Spleen (tissue), 11 donors: ENCODE data around the gene BCAR1. TPM values are rescaled to one million over a fixed set of nuclear protein-coding genes. Genes with fewer than 3 reads are reported as not detected.
"Not testable (repeated sequence)": the region's sequence is repeated elsewhere in the genome, so short reads cannot be mapped to it uniquely, and the experiment has no call there.

Experiments
- DNase-seq: peaks from one replicate; pipeline ENCODE4 v3.0.0-alpha.2; 2020
- H3K27ac ChIP-seq, 8 donors: fragments of 200-600 bp; sonication (generic) in 7 of 8; 1 replicate in 4 of 8; 2 replicates in 4 of 8; pipeline versions ENCODE4 v1.5.0 to v1.8.0; 2016 to 2021; ENCODE audit warnings: inconsistent platforms in 4 of 8, mild to moderate bottlenecking in 4 of 8, moderate library complexity in 1 of 8
- H3K27me3 ChIP-seq, 7 donors: fragments of 200-600 bp; sonication (generic) in 6 of 7; replicated peaks in 1 of 7; 1 replicate in 4 of 7; 2 replicates in 3 of 7; pipeline versions ENCODE4 v1.5.0 to v1.8.0; 2016 to 2021; ENCODE audit warnings: inconsistent platforms in 3 of 7, mild to moderate bottlenecking in 1 of 7
- H3K36me3 ChIP-seq, 6 donors: fragments of 200-600 bp; sonication (generic) in 5 of 6; 1 replicate in 4 of 6; 2 replicates in 2 of 6; pipeline versions ENCODE4 v1.5.0 to v1.8.0; 2016 to 2021; ENCODE audit warnings: inconsistent platforms in 2 of 6
- H3K4me1 ChIP-seq, 6 donors: fragments of 200-600 bp; sonication (generic) in 5 of 6; 1 replicate in 3 of 6; 2 replicates in 3 of 6; pipeline versions ENCODE4 v1.5.0 to v1.8.0; 2016 to 2021; ENCODE audit warnings: inconsistent platforms in 3 of 6
- H3K4me3 ChIP-seq, 8 donors: fragments of 200-600 bp; sonication (generic) in 7 of 8; 1 replicate in 4 of 8; 2 replicates in 4 of 8; pipeline versions ENCODE4 v1.5.0 to v1.8.0; 2016 to 2021; ENCODE audit warnings: inconsistent platforms in 4 of 8, mild to moderate bottlenecking in 4 of 8, moderate library complexity in 2 of 8
- H3K9me3 ChIP-seq, 8 donors: fragments of 200-600 bp; sonication (generic) in 7 of 8; 1 replicate in 4 of 8; 2 replicates in 4 of 8; pipeline versions ENCODE4 v1.5.0 to v1.8.0; 2016 to 2021; ENCODE audit warnings: inconsistent platforms in 4 of 8
- CTCF ChIP-seq, 11 experiments: fragments of 200-600 bp in 7 of 11; fragments of 450-650 bp in 4 of 11; sonication (generic) in 4 of 11; IDR thresholded peaks in 8 of 11; conservative IDR thresholded peaks in 3 of 11; 1 replicate in 7 of 11; 2 replicates in 4 of 11; pipeline versions ENCODE4 v1.4.0 to v1.8.0; 2016 to 2021; ENCODE audit warnings: antibody characterized with exemption in 11 of 11, inconsistent platforms in 4 of 11, mild to moderate bottlenecking in 1 of 11
- POLR2A ChIP-seq, 3 donors: fragments of 450-650 bp; IDR thresholded peaks; one replicate each; pipeline ENCODE4 v1.5.1; 2017; ENCODE audit warnings: antibody characterized with exemption in 3 of 3, mild to moderate bottlenecking in 1 of 3
- POLR2AphosphoS5 ChIP-seq, 3 donors: sonication (generic); formaldehyde crosslinking; IDR thresholded peaks; one replicate each; pipeline ENCODE4 v1.5.1; 2017; ENCODE audit warnings: antibody characterized with exemption in 3 of 3
- WGBS, 5 donors: extraction: QIAGEN DNeasy Blood & Tissue Kit in 3 of 5; methylation state at CpG; one replicate each; pipeline versions ENCODE4 v1.1.5 to v1.1.7; 2013 to 2018; 5-methylcytosine and 5-hydroxymethylcytosine counted together
- intact Hi-C: fragments of 100-400 bp; cut with DNase I; formaldehyde crosslinking; loops from one replicate; pipeline ENCODE4 v1.15.0; 2023; ENCODE audit warnings: low total_unique reads
- polyA plus RNA-seq, 3 donors: library from polyadenylated mRNA; stranded (reverse); fragments of 200-250 nt; gene quantifications; one replicate each; pipeline ENCODE4 v1.2.1, GENCODE V29; 2013
- total RNA-seq, 7 donors: library from RNA; depleted of rRNA in 3 of 7; stranded (reverse); fragments of >200 nt in 3 of 7; fragmentation: NEBNext Ultra II Directional in 4 of 7; extraction: Animal tissue kit (Norgen Biotek cat#: 25700) in 4 of 7; gene quantifications; one replicate each; pipeline versions ENCODE4 v1.1.0 to v1.2.1, GENCODE V29; 2016 to 2021
- donor health status: healthy with polysubstance abuse.
- donor health status: DM: no; HTN: no; CAD: no; lungs with moderate emphysema.
- donor health status: DM: no; HTN: no; CAD: no.
- donor health status: Bipolar disorder and iron deficiency.
- donor health status: healthy.
- donor health status: DM: no; HTN: no; CAD: no.
- donor health status: DM: yes; HTN: yes; CAD: no.

The BCAR1 gene
- total and polyA plus RNA-seq, 10 donors = 14.6 to 164 (median 71.9) TPM

- peak in 1 of 3 donors; percentile 14 for TF ChIP-seq POLR2AphosphoS5 (IDR thresholded peaks at IDR 0.05)
- 73 to 85% (median 80%) methylated on average over 16 to 19 of the region's 25 CpGs for WGBS, 5 donors
- intact Hi-C loops = loop anchor here (2.0 kb wide), 1 partner anchor 19 kb away; no protein-coding TSS in a partner anchor
These were observed 45.3 kb downstream of the BCAR1 start for GRCh38 chr16:75205961-75206748.

DNA sequence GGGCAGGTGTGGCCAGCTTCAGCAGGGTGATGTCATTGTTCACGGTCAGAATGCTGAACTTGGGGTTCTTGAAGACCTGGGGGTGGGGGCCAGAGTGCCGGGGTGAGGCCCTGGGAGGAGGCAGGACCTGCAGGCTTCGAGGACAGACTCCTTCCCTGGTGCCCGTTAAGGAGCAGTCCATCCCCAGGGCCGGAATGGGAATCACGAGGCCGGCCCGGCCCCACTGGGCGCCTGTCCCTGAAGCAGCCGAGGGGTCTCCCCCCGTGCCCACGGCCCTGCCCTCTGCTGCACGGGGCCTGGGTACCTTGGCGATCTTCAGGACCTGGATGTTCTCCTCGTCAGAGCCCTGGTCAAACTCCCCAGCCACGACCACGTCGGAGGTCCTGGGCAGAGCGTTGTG lies 46.0 kb downstream of the BCAR1 start:
- 91 to 93% (median 92%) methylated on average over 6 to 10 of the region's 19 CpGs; no CpG with 5 or more reads in 2 of the 5 donors for WGBS, 5 donors
- H3K9me3 ChIP-seq, DNase-seq, intact Hi-C loops, H3K27ac ChIP-seq, H3K4me3 ChIP-seq, H3K36me3 ChIP-seq: not testable (repeated sequence)
- peaks cover 0 to 28% (median 0%) of the 10 kb centered on the region in 7 donors for H3K27me3 ChIP-seq
- peaks cover 0 to 25% (median 0%) of the 10 kb centered on the region in 6 donors for H3K4me1 ChIP-seq

More at GRCh38 chr16:75205961-75206748, 45.3 kb downstream of the BCAR1 start:
- H3K9me3 ChIP-seq, H3K36me3 ChIP-seq, H3K4me3 ChIP-seq: not testable (repeated sequence)
- peak; percentile 57 for DNase-seq
- H3K27me3 ChIP-seq = peaks cover 0 to 21% (median 0%) of the 10 kb centered on the region in 7 donors
- peaks cover 0 to 18% (median 0%) of the 10 kb centered on the region in 6 donors for H3K4me1 ChIP-seq
- peak overlapping the region in 1 of 8 donors; percentile 15 for H3K27ac ChIP-seq

DNA sequence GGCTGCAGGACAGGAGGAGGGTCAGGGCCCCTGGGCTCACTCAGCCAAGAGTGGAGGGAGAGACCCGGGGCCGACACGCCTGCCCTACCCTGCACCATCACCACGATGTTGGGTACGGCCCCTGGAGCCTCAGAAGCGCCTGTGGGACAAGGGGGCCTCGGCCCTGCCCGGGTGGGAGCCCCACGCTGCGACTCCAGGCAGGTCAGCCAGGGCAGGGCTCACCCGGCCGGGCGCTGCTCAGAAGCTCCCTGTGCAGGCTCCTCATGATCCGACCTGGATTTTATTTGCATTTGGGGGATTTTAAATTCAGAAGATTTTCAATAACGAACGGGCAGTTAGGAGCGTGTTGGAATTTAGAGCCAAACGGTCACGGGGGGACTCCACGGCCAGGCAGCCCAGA lies 46.5 kb downstream of the BCAR1 start:
- H3K9me3 ChIP-seq, H3K36me3 ChIP-seq, DNase-seq, H3K4me3 ChIP-seq, H3K27ac ChIP-seq, intact Hi-C loops: not testable (repeated sequence)
- Histone ChIP-seq H3K27me3 (peaks cover 0 to 33% (median 0%) of the 10 kb centered on the region in 7 donors), H3K4me1 (peaks cover 0 to 25% (median 0%) of the 10 kb centered on the region in 6 donors)
- WGBS, 5 donors = no CpG with 5 or more reads among the region's 20 CpGs

GRCh38 chr16:75204410-75204758 lies 47.0 kb downstream of the BCAR1 start:
- peaks cover under 1 to 28% (median 3%) of the 10 kb centered on the region in 6 donors for H3K4me1 ChIP-seq
- intact Hi-C loops = no loop called here

DNA sequence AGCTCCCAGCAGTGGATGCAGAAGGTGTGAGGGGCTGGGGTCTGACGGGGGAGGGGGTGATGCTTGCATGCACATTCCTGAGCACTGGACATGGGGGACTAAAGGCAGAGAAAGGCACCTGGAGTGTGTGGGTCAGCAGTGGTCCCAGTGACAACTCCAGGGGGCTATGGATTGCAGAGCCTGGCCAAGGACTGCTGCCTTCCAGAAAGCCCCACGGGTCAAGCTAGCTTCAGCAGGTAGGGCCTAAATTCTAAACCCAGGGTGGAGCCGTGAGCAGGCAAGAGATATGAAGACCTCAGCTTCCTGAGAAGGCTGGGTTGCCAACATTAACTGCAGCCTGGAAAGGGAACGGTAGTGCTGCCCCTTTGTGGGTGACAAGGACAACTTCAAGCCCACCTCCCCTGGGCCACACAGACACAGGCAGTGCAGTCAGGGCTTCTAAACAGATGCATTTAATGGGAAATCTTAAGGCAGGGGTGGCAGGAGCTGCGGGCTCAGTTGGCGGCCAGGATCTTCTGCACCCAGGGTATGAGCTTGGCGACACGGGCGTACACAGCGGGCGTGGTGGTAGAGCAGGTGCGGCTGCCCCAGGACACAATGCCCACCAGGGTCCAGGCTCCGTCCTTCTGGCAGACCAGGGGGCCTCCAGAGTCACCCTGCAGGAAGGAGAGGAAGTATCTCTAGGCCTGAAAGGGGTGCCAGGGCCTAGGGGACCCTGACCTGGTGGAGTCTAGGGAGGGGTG lies 47.6 kb downstream of the BCAR1 start:
- intact Hi-C loops = no loop called here
- peaks cover 0 to 37% (median 0%) of the 10 kb centered on the region in 7 donors for H3K27me3 ChIP-seq
- H3K4me3 ChIP-seq = no peak overlapping the region
- DNase-seq = peak; percentile 62
- H3K4me1 ChIP-seq = peaks cover 3 to 31% (median 6%) of the 10 kb centered on the region in 6 donors
- TF ChIP-seq POLR2AphosphoS5 (IDR thresholded peaks at IDR 0.05) (no peak), CTCF (IDR thresholded peaks at IDR 0.05 in 8 of 11, conservative IDR thresholded peaks at IDR 0.05 in 3 of 11) (no peak), POLR2A (IDR thresholded peaks at IDR 0.05) (no peak)
- no peaks in the 10 kb centered on the region for H3K36me3 ChIP-seq
- H3K9me3 ChIP-seq = no peaks in the 10 kb centered on the region
- H3K27ac ChIP-seq = no peak overlapping the region
- WGBS, 5 donors = 79 to 88% (median 81%) methylated on average over 10 to 13 of the region's 13 CpGs

More at GRCh38 chr16:75204410-75204758, 47.0 kb downstream of the BCAR1 start:
- Histone ChIP-seq H3K27me3 (peaks cover 0 to 32% (median 0%) of the 10 kb centered on the region in 7 donors), H3K36me3 (no peaks in the 10 kb centered on the region), H3K9me3 (no peaks in the 10 kb centered on the region), H3K27ac (no peak overlapping the region), H3K4me3 (no peak overlapping the region)
- no peak for TF ChIP-seq POLR2A (IDR thresholded peaks at IDR 0.05)
- TF ChIP-seq CTCF (IDR thresholded peaks at IDR 0.05 in 8 of 11, conservative IDR thresholded peaks at IDR 0.05 in 3 of 11) = no peak
- no peak for TF ChIP-seq POLR2AphosphoS5 (IDR thresholded peaks at IDR 0.05)
- DNase-seq = no peak
- 91 to 100% (median 93%) methylated on average over 1 to 6 of the region's 6 CpGs for WGBS, 5 donors
